ENCODE measurements around the gene ABCD3.
"Not testable (repeated sequence)": the region's sequence is repeated elsewhere in the genome, so short reads cannot be mapped to it uniquely, and the experiment has no call there.

GRCh38 chr1:94378493-94378892 lies 39.7 kb upstream of the ABCD3 start:
- TF ChIP-seq CTCF, POLR2A, EP300 (IDR thresholded peaks at IDR 0.05): not testable (repeated sequence)

Data from gastroesophageal sphincter (tissue), 3 donors.